Superior temporal gyrus (tissue), 1 donor: ENCODE results near the gene TSPAN17.
"Not testable (repeated sequence)": the region's sequence is repeated elsewhere in the genome, so short reads cannot be mapped to it uniquely, and the experiment has no call there.

Experiments
- DNase-seq: peaks from one replicate; pipeline ENCODE4 v3.0.0-alpha.2; 2016; ENCODE audit errors: extremely low spot score

TSPAN17 gene, protein sequence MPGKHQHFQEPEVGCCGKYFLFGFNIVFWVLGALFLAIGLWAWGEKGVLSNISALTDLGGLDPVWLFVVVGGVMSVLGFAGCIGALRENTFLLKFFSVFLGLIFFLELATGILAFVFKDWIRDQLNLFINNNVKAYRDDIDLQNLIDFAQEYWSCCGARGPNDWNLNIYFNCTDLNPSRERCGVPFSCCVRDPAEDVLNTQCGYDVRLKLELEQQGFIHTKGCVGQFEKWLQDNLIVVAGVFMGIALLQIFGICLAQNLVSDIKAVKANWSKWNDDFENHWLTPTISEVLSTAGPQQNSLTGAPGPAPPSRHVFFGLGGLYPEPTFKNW

DNA sequence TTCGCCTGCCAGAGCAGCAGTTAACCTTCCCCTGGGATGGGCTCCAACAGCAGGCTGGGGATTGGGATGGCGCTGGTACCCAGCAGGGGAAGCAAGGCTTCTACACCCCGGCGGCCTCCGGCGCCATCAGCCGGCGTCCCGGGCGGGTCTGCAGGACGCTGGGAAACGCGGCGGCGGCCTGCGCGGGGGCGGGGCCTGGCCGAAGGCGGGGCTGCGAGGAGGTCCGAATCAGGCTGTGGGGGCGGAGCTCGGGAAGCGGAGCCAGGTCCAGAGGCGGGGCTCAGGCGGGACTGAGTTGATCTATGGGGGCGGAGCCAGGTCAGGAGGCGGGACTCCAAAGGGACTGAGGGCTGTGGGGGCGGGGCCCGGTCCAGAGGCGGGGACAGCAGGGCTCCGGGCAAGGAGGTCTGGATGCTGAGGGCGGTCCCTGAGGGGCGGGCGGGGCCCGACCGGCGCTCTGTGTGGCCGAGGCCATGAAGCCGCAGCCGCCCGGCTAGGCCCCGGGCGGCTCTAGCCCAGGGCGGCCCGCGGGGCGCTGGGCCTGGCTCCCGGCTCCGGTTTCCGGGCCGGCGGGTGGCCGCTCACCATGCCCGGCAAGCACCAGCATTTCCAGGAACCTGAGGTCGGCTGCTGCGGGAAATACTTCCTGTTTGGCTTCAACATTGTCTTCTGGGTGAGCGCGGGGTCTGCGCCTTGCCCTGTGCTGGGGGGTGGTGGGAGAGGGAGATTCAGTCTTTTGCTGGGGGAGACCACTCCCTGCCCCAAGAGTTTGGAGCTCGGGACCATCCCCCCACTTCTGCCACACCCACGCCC is at the start of gene TSPAN17:
Gene TSPAN17 (plus strand): TSS at position 455 of the 813 bp plus-strand sequence. CDS start 132 bp downstream, at position 587.
- peak; percentile 99 for DNase-seq

DNA sequence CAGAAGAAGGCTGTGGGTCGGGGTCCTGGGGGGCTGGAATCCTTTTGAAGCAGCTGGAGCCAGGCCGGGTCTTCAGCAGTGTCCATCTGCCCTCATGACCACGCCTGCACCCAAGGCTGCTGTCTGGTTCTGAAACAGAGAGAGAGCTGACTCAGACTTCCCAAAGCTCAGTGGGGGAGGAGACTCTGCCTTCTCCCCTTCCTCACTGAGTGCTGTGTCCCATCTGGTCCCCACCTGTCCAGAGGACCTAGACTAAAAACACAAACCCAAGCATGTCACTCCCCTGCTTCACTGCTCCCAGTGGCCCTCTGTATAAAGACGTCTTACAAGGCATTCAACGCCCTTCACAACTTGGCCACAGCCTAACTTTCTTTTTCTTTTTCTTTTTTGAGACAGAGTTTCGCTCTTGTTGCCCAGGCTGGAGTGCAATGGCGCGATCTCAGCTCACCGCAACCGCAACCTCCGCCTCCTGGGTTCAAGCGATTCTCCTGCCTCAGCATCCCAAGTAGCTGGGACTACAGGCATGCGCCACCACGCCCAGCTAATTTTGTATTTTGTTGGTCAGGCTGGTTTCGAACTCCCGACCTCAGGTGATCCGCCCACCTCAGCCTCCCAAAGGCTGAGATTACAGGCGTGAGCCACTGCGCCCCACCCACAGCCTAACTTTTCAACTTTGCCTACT is 47.4 kb upstream of the TSPAN17 start:
- DNase-seq = not testable (repeated sequence)

DNA sequence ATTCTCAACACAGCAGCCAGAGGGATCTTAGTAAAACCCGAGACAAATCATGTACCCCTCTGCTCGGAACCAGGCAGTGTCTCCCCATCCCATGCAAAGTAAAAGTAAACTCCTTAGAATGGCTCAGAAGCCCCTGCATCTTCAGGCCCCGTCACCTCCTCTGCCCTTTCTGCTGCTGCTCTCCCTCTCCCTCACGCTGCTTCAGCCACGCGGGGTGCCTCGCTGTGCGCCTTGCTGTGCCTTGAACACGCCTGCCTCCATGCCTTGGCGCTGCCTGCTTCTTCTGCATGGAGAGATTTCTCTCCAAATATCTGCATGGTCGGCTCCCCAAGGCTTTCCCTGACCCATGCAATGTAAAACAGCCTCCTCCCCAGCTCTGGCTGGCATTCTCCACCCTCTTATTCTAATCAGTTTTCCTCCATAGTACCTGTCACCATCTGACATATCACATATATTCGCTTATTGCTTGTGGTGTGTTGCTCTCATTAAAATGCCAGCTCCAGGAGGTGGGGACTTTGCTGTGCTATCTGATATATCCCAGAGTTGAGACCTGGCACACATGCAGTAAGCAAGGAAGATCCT is 45.3 kb upstream of the TSPAN17 start:
- DNase-seq = no peak

DNA sequence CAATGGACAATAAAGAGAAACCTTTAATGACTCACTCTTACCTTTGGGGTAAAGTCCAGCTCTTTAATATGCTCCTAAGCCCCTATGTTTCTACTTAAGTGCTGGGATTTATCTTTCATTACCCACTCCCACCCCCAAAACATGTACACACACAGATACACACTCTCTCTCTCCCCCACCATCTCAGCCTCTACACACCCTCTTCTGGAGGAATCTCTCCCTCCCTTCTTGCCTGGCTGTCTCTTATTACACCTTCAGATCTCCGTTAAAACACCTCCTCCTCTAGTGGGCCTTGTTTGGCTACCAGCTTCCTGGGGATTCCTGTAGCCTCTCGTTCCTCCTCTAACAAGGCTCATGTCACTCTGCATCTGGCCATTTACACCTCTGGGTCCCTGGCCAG is 44.2 kb upstream of the TSPAN17 start:
- no peak for DNase-seq

DNA sequence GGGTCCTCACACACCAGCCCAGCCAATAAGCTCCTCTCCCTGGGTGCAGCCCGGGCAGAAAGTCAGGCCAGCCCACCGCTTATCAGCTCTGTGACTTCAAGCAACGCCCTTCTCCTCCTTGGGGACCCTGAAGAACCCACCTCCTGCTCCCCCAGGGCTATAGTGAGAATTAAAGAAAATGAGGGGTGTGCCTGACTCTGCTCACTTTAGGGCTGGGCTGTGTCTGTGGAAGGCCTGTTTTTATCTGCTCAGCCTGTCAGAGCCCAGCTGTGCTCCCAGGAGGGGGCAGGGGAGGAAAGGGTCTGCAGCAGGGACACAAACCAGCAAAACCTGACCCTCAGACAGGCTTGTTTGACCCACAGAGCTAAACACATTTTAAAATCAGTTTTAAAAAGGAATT is 41.3 kb upstream of the TSPAN17 start:
- DNase-seq = no peak

DNA sequence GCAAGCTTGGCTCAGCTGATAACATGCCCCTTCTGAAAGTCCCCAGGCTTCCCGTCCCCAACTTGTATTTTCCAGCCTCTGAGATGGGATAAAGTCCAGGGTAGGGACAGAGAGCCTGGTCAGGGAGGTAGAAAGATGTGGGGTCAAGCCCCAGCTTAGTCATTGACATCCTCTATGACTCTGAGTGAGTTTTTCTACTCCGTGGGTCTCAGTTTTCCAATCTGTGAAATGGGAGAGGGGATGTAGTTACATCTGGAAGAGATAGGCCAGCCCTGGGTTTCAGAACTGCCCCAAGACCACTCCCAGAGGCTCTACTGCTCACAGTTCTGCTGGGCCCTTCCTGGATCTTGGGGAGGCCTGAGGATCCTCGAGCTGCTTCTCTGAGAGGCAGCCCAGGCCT is 40.4 kb upstream of the TSPAN17 start:
- DNase-seq = no peak

DNA sequence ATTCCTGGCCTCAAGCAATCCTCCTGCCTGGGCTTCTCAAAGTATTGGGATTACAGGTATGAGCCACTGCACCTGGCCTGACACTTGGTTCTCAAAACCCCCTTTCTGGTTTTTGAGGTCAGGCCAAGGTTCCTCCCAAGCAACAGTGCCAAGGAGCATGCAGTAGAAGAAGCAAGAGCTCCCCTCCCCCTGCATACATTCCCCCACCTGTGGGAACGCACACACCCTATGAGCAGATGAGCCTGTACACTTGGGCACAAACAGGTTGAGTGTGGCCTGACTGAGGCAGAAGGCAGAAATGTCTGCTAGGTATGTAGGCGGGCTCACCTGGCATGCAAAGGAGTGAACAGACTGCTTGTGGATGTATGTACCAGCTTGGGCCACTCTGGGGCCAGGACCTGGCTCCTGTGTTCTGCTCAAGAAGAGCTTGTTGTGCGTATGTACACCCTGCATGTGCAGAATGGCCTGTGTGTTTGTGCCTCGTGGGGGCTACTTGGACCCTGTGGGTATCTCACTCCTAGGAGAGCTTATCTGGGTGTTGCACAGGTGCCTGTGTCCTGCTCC is 39.1 kb upstream of the TSPAN17 start:
- no peak for DNase-seq

DNA sequence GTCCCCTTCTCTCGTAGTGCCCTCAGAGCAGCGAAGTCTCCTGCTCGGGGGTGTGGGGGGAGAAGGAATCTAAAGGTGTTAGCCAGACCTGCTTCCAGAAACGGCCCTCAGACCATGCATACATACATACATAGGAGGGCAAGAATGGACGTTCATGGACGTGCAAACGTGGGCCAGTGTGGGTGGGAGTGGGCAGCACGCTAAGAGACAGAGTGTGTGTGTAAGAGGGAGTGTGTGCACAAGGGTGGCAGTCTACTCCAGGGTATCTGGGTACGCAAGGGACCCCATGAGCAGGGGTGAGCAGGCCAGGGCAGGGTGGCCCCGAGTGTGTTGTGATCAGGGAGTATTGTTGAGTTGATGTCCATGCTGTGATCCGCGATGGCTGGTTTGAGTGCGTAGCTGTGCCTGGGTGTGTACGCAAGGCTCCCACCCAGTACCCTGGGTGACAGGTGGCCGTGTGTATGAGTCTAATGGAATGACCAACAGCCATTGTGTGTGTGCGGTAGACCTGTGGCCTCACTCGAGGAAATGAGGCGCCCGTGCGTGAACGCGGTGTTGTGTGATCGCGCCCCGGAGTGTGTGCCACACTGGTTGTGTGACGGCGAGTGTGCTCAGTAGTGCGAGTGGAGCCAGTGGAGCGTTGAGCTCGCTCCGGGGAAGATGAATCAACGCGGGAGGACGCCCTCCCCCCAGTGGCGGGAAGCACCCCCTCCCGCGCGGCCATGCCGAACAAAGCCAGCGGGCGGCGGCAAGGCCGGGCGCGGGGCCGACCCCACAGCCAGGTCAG is 38.2 kb upstream of the TSPAN17 start:
- no peak for DNase-seq

DNA sequence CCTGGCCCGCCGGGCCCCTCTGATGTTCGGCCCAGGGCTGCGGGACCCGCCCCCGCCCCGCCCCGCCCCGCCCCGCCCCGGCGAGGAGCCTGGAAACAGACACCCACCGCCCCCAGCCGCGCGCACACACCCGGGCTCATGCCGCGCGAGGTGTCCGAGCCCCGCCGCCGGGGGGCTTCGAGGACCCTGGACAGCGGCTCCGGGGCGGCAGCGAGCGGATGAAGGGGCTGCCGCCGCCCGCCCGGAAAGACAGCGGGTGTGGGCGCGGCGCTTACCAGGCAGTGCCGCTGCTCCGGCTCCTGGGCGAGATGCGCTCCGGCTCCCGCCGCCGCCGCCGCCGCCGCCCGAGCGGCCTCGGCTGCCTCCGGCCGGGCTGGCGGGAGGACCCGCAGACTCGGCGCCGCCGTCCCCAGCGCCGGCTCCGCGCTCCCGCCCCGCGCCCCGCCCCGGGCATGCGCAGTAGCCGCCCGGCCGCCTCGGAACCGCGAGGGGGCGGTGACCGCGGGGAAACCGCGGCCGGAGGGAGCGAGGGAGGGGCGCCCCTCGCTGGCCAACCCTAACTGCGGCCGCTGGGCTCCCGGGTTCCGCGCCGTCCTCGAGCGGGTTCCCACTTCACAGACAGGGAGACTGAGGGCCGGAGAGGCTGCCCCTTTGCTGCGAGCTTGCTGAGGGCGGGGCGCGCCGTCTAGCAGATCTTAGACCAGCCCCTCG is 37.4 kb upstream of the TSPAN17 start, which contains the start of gene GPRIN1:
Gene GPRIN1 (minus strand): TSS at position 433 of the 711 bp plus-strand sequence. CDS start 10,322 bp downstream, outside the sequence.
- DNase-seq = peak; percentile 65

DNA sequence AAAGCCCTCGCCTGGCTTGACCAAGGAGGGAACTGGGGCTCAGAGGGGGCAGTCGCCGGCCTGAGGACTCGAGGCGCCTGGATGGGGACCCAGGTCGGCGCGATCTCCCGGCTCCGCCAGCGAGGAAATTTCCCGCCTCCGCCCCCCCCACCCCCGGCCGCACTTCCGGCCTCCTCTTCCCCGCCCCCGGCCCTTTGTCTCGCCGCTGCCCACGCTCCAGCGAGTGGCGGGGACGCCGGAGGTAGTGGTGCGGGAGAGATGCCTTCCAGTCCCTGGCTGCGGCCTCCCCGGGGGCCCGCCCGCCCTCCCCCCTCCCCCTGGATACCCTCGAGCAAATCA is 36.9 kb upstream of the TSPAN17 start:
- DNase-seq = no peak

DNA sequence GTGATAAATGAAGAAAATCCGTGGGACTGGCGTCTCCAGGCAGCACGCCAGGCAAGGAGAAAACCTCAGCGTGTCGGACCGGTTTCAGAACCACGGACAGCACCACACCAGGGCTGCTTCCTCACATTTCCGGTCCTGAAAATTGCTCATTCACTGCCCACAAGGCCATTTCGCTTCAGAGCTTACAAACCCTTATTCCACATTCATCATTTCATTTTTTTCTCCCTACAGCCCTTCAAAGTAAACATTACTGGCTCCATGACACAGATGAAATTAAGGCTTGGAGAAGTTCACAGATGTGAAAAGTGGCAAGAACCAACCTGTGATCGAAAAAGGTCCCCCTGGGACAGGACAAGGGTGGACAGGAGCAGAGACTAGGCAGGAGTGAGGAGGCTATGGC is 35.8 kb upstream of the TSPAN17 start:
- peak; percentile 70 for DNase-seq

DNA sequence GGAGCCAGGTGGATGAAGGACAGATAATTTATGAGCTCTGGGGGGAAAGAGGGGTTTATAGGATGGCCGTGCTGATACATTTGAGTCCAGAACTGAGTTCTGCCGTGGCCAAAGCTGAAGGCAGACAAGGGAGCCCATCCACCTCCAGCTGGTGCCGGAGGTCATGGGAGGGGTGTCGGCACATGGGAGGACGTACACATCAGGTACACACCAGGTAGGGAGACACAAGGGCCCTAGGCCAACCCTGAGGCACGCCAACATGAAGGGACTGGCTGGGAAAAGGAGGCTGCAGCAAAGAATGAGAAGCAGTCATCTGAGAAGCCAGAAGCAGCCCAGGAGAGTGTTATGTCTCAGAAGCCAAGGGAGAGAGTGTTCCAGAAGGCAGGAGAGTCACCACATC is 35.3 kb upstream of the TSPAN17 start:
- DNase-seq = no peak

DNA sequence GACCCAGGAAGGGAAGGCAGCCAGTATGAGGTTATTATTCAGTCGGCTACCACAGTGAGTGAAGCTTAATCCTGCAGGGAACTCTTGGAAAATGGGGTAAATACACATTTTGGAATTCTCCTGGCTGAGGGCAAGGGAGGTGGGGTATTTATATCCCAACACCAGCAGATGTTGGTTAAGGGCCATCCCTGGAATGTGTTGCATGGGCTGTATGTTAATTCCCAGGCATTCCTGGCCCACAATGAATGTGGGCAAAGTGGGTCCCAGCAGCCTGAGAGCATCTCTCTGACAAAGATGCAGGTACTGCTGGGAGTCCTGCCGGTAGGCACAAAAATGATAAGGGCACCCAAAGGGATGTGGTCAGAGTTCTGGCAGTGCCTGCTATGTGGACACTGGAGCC is 34.4 kb upstream of the TSPAN17 start:
- no peak for DNase-seq

DNA sequence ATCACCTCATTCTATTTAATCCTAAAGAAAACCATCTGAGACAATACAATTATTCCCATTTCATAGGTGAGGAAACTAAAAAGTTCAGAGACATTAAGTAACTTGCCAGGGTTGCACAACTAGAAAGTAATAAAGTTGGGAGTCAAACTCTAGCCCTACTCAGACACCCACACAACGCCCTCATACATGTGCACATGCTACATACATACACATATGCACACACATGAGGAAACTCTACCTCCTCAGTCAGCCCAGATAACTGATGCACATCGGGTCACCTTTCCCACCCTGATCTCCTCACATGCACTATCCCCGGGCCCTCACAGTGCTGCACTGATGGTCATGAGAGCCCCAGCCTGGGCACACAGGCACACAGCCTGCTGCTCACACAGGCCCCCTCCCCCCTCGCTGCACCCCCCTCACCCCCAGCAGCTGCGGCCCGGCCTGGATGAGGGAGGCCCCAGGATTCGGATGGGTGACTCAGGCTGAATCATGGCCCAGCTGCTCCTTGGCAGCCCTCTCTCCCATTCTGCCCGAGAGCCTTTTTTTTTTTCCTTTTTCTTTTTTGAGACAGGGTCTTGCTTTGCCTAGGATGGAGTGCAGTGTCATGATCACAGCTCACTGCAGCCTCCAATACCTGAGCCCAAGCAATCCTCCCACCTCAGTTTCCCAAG is 32.3 kb upstream of the TSPAN17 start:
- DNase-seq = no peak

DNA sequence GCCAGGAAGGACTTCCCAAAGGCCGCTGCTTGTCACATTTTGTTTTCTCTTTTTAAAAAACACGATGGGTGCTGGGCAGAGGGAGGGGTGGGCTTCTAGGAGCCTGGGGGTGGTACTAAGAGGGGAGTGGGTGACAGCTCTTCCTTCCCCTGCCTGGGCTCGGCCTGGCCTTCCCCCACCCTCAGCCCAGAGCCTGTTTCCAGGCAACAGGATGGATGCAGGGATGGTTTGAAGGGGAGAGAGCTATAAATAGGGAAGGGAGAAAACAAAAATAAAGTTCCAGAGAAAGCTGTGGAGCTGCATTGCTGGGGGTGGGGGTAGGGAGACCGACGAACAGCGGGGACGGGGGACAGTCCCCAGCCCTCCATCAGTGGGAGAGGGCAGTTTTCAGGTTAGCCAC is 30.8 kb upstream of the TSPAN17 start:
- no peak for DNase-seq

DNA sequence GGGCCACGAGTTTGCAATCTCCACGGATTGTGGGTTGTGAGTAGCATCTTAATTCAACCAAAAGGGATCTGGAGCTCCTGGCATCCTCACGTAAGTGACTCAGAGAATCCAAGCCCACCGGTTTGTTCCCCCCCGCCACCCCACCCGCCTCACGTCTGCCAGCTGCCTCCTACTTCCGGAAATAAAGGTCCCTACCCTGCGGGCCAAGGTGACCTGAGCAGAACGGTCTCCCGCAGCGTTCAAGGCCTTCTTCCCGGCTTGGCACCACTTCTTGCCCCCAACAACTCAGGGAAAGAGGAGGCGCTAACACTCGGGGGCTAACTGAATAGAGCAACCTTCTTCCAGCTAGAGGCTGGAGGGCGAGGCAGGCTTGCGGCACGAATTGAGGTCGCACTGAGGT is 28.5 kb upstream of the TSPAN17 start:
- DNase-seq = no peak

DNA sequence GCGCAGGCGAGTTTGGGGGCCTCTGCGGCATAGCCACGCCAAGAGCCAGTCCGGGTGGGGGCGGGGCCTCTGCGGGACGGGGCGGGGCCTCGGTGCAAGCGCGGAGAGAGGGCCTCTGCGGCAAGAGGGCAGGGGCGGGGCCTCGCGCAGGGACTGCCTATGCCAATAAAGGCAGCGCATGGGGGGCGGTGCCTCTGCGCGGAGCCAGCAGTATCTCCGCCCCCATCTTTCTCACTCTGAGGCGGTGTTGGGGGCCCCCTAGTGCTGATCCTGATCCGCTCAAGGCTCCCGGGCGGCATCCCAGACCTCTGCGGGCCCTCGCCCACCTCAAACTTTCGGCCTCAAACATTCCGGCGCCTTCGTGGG is 28.1 kb upstream of the TSPAN17 start:
- peak; percentile 78 for DNase-seq

DNA sequence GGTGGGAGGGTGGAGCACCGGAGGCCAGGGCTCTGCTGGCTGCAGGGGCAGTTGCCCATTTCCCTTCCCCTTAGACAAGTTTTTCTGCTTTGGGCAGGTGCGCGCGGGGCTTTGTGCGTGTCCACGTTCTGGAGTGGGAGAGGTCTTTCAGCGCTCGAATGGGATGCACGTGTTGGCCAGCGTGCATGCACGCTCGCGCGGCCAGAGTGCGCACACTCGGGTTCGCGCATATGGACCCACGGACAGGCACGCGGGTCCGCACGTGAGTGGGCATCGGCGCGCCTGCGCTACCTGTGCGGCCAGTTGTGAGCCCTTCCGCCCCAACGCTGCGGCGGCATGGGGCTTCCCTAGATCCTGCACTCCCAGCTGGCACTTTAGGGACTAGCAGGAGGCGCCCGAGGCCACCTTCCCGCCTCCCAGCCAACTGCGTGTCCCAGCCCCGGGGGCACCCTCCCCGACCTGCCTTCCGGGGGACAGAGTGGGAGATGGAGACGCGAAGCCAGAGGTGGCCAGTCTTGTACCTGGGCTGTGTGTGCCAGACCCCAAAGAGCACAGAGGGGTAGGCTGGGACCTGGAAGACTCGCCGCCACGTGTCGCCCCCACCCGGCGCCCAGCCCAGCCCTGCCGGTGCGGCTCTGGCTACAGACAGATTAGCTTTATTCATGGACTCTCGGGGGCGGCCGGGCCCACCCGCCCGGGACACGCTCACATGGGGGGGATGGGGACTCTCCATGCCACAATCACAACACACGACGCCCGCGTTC is 27.5 kb upstream of the TSPAN17 start:
- DNase-seq = no peak

DNA sequence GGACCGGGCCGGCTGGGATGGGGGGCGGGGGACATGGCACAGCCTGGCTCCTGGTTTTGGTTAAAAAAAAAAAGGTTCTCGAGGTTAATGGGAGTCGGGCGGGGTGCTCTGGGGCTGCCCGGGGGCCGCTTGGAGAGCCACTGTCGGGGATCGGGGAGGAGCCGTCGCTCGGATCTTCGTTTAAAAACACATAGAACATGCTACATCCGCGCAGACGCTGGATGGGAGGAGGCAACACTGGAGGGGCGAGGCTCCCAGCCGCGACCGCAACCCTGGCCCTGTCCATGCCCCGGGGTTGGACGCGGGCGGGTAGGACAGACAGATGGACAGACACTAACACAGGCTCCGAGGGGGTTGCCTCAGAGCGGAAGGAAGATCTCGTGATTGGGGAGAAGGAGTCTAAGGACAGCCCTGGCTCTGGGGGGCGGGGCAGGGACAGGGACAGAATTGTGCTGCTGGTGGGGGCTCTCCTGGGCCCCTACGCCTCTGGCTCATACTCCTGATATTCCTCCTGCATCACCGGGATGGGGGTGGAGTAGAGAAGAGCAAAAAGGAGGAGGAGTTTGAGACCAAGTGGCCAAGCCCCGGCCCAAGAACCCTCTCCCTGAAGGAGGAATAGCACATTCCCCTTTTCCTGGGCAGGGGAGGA is 26.8 kb upstream of the TSPAN17 start:
- no peak for DNase-seq
